NB4 (cell line): Measurements from ENCODE around the gene SPATA6L.

Source experiments
- CTCF ChIP-seq: IDR thresholded peaks from one replicate; pipeline ENCODE4 v1.5.1; 2012; ENCODE audit warnings: low read depth, low read length
- MYC ChIP-seq: IDR thresholded peaks from 2 replicates; pipeline ENCODE4 v1.6.1; 2011; ENCODE audit warnings: low read depth, low read length
- POLR2A ChIP-seq: IDR thresholded peaks from 2 replicates; pipeline ENCODE4 v1.6.1; 2011; ENCODE audit warnings: mild to moderate bottlenecking; ENCODE audit not compliant: insufficient read length; ENCODE audit errors: extremely low read depth
- TF ChIP-seq, protein P1 (sequence below): IDR thresholded peaks from 2 replicates; pipeline ENCODE4 v1.6.1; 2011; ENCODE audit warnings: low read depth, low read length

- TF ChIP-seq POLR2A = no peak
- TF ChIP-seq, protein P1, sequence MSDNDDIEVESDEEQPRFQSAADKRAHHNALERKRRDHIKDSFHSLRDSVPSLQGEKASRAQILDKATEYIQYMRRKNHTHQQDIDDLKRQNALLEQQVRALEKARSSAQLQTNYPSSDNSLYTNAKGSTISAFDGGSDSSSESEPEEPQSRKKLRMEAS = no peak
- no peak for TF ChIP-seq CTCF
- TF ChIP-seq MYC = no peak
These were observed 2.3 kb downstream of the SPATA6L start for GRCh38 chr9:4663956-4664355.
